SKM-1 (cell line): ENCODE measurements around the gene SPTBN2.
A peak's percentile ranks its signal among the peaks of the same experiment; 100 is the strongest.

Experiments
- DNase-seq: peaks from one replicate; lab custom pipeline; 2025; ENCODE audit not compliant: unreplicated experiment; lab: John Stamatoyannopoulos, UW

Gene SPTBN2

GRCh38 chr11:66704659-66705360 is 24.2 kb downstream of the SPTBN2 start:
- no peak for DNase-seq

DNA sequence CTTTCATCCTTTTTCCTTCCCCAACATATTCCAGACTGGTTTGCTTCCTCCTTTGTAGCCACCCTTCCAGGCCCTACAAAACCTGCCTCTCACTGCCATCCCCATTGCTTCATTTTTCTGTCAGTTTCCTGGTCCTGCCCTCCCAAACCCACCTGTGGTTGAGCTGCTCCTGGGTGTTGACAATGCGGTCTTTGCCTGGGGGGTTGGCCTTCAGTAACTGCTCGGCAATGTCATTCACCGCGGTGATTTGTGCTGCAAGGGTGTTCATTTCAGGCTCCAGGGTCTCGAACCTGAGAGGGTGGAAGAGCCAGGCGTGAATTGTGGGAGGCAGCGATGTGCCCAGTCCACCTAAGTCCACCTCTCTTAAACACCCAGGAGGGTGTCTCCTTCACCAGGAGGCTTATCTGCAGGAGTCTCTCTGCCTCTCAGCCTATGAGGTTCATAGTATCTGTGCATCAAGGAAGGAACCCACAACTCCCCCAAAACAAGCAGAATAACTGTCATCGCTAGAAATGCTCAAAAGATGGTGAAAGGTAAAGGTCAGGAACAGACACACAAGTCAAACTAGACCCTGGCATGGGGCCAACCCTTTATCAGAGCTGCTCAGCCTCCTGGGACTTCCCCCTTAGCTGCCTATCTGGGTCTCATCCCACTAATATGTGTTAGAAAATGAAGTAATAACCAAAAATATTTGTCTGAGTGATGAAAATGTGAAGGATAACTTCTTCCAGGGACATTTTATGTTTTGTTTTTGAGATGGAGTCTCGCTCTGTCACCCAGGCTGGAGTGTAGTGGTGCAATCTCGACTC is 27.4 kb downstream of the SPTBN2 start:
- DNase-seq = no peak

- no peak for DNase-seq
Observed at GRCh38 chr11:66700742-66701141, 28.3 kb downstream of the SPTBN2 start.

- no peak for DNase-seq
Observed at GRCh38 chr11:66700337-66700736, 28.7 kb downstream of the SPTBN2 start.

- no peak for DNase-seq
Observed at GRCh38 chr11:66698491-66698890, 30.5 kb downstream of the SPTBN2 start.

DNA sequence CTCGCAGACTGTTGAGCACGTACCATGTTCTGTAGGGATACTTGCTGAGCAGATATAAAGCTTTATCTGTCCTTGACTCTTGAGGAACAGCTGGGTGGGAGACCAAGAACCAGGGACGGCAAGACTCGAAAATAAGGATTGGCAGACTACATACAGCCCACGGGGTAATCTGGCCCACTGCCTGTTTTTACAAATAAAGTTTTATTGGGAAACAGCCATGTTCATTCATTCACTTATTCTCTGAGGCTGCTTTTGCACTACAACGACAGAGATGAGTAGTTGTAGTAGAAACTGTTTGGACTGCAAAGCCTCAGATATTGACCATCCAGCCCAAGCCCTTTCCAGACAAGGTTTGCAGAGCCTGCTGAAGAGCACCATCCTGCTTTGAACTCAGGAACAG is 31.0 kb downstream of the SPTBN2 start:
- DNase-seq = no peak

DNA sequence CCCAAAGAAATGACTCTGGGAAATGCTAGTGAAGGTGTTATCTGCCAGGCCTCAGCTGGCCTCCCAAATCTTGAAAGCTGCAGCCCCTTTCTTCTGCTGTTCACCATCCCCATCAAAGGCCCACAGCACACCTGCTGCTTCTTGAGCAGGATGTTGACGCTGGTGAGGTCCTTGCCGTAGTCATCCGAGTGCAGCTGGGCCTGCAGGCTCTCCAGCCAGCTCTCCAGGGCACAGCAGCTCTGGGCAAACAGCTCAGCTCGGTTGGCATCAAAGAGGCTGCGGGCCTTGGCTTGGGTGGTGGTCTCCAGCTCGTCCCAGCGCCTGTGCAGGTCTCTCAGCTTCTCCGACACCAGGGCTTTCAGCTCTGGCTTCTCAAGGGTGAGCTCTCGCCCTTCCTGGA is 32.9 kb downstream of the SPTBN2 start:
- DNase-seq = no peak

GRCh38 chr11:66694732-66695207 is 34.2 kb downstream of the SPTBN2 start:
- DNase-seq = peak; percentile 78

DNA sequence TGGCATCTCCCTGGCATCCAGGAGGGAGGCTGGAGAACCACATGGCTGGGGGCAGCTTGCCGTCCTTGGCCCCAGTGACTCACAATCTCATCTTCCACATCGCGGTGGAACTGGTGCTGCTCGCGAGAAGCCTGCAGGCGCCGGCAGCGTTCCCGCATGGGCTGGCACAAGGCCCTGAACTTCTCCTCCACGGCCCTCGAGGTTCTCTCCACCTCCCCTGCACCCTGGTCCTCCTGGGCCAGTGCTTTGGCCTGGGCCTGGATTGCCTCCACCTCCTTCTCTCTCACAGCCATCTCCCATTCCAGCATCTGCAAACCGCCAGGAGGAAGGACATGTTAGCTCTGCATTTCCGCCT is 35.0 kb downstream of the SPTBN2 start:
- DNase-seq = no peak

DNA sequence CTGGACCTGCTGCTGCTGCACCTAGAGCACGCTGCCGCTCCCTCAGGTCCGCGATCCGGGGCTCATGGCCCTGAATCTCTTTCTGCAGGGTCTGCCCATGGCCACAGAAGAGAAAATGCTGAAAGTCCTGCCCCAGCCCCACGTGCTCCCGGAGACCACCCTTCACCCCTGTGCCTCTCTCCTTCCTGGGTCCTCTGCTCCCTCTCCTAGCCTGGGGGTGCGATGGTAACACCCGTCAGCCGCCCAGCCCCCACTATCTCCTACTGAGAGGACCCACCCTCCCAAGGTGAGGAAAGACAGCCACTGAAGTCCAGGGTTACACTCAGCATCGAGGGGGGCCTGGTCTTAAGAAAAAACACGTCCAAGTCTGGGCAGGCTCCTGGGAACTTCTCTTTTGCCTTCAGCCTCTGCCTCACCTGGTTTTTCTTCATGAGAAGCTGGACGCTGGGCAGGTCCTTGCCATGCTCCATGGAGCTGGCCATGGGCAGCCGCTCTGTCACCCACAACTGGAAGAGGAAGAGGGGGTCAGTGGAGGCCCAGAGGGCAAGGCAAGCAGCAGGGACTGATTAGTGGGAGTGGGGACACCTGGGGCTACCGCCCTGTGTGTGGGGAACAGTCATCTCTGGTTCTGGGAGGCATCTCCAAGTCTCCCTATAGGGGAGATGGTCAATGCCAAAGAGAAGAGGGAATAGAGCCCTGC is 35.5 kb downstream of the SPTBN2 start:
- DNase-seq = no peak

- DNase-seq = no peak
Observed at GRCh38 chr11:66692871-66693331, 36.1 kb downstream of the SPTBN2 start.

DNA sequence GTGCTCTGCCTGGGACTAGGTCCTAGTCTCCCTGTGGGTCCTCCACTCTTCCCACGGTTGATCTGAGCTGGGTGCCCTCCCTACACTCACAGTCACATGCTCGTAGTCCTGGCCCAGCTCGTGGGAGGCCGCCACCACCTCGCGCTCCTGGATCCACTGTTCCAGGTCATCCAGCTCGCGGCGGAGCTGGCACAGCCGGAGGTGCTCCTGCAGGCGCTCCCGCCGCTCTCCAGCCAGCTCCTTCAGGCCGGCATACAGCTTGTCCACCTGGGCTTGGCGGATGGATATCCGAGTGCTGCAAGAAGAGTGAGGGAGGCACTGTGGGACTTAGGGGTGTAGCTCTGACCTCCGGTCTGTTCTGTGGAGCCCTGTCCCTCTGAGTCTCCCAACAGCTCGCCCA is 36.6 kb downstream of the SPTBN2 start:
- DNase-seq = no peak

GRCh38 chr11:66691311-66691980 is 37.6 kb downstream of the SPTBN2 start:
- DNase-seq = no peak

GRCh38 chr11:66689661-66690590 is 39.1 kb downstream of the SPTBN2 start:
- DNase-seq = no peak

- DNase-seq = no peak
Observed at GRCh38 chr11:66688561-66689534, 40.2 kb downstream of the SPTBN2 start.

DNA sequence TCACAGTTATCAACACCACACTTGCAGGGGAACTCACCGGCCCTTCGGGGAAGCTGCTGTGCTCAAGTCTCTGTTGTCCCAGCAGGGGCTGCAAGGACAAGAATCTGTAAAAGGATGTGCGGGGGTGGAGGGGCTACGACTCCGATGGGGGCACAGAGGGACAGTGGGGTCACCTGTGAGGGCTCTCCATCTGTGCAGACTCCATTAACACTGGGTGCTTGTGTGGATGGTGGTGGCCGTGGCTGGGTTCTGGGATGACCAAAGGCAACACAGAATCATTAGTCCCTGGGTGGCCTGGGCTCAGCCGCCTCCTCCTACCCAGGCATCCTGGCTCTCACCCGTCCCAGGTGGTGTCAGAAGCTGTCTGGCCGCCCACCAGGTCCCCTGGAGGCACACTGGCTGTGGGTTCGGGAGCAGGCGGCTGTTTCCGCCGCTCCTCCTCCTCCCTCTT is 41.2 kb downstream of the SPTBN2 start:
- DNase-seq = no peak

GRCh38 chr11:66686801-66687750 is 41.9 kb downstream of the SPTBN2 start:
- DNase-seq = no peak
